Gastrocnemius medialis (tissue), 4 donors: Measurements from ENCODE around the gene EGLN2. TPM values are rescaled to one million over a fixed set of nuclear protein-coding genes. Genes with fewer than 3 reads are reported as not detected.

Source experiments
- ATAC-seq, 2 donors: fragments of 150-250 bp; one replicate each; pipeline ENCODE4 v1.9.1; 2016
- DNase-seq, 2 donors: peaks; one replicate each; pipeline ENCODE4 v3.0.0-alpha.2; 2019
- H3K27ac ChIP-seq, 4 donors: fragments of 200-600 bp; sonication (generic); 1 replicate in 1 of 4; 2 replicates in 3 of 4; pipeline ENCODE4 v1.5.1; 2016 to 2018; ENCODE audit warnings: mild to moderate bottlenecking in 2 of 4, moderate library complexity in 1 of 4
- H3K27me3 ChIP-seq, 3 donors: fragments of 200-600 bp; sonication (generic) in 2 of 3; 1 replicate in 1 of 3; 2 replicates in 2 of 3; pipeline versions ENCODE4 v1.5.1 to v1.6.0; 2016 to 2019; ENCODE audit warnings: mild to moderate bottlenecking in 1 of 3, moderate library complexity in 1 of 3
- H3K36me3 ChIP-seq, 2 donors: fragments of 200-600 bp; sonication (generic) in 1 of 2; one replicate each; pipeline ENCODE4 v1.5.1; 2017 to 2018
- H3K4me1 ChIP-seq, 2 donors: fragments of 200-600 bp; sonication (generic) in 1 of 2; one replicate each; pipeline ENCODE4 v1.5.1; 2016 to 2017; ENCODE audit warnings: mild to moderate bottlenecking in 2 of 2
- H3K4me3 ChIP-seq, 4 donors: fragments of 200-600 bp; sonication (generic) in 3 of 4; 1 replicate in 1 of 4; 2 replicates in 3 of 4; pipeline ENCODE4 v1.5.1; 2016 to 2019; ENCODE audit warnings: mild to moderate bottlenecking in 2 of 4
- H3K9me3 ChIP-seq, 3 donors: fragments of 200-600 bp; sonication (generic) in 2 of 3; 1 replicate in 1 of 3; 2 replicates in 2 of 3; pipeline ENCODE4 v1.5.1; 2016 to 2019
- CTCF ChIP-seq, 5 experiments: fragments of 450-650 bp in 3 of 5; fragments of 200-600 bp in 2 of 5; sonication (generic) in 2 of 5; IDR thresholded peaks in 4 of 5; conservative IDR thresholded peaks in 1 of 5; 1 replicate in 4 of 5; 2 replicates in 1 of 5; pipeline ENCODE4 v1.5.1; 2016 to 2019; ENCODE audit warnings: antibody characterized with exemption in 5 of 5, mild to moderate bottlenecking in 3 of 5, moderate library complexity in 3 of 5
- POLR2A ChIP-seq, 2 donors: fragments of 450-650 bp; IDR thresholded peaks; one replicate each; pipeline ENCODE4 v1.6.1; 2017; ENCODE audit warnings: antibody characterized with exemption in 2 of 2, mild to moderate bottlenecking in 2 of 2, moderate library complexity in 2 of 2
- in situ Hi-C, 4 donors: fragments of 200-750 bp; cut with MboI; loops; one replicate each; pipeline versions ENCODE4 v1.15.0 to v1.8.0; 2017; ENCODE audit warnings: low sequenced_read_pairs in 4 of 4
- intact Hi-C: fragments of 100-400 bp; cut with DNase I; formaldehyde crosslinking; loops from one replicate; pipeline ENCODE4 v1.15.1; 2023; ENCODE audit warnings: low total_unique reads
- total RNA-seq, 4 donors: library from RNA; depleted of rRNA; stranded (reverse); fragments of >200 nt; gene quantifications; one replicate each; pipeline versions ENCODE4 v1.1.0 to v1.2.3, GENCODE V29; 2016

EGLN2 gene
- total RNA-seq, 4 donors from 2014 or later, result 42.7 to 56.6 (median 47.9) TPM

- peaks cover 0 to 20% of the 10 kb centered on the region in 2 donors for H3K36me3 ChIP-seq
- H3K9me3 ChIP-seq, result no peaks in the 10 kb centered on the region
- H3K4me1 ChIP-seq, result peaks cover 77 to 80% of the 10 kb centered on the region in 2 donors
- TF ChIP-seq CTCF (IDR thresholded peaks at IDR 0.05 in 4 of 5, conservative IDR thresholded peaks at IDR 0.05 in 1 of 5) (no peak), POLR2A (IDR thresholded peaks at IDR 0.05) (no peak)
- no peaks in the 10 kb centered on the region for H3K27me3 ChIP-seq
- H3K27ac ChIP-seq, result peak overlapping the region; percentile 94 to 96 (median 96)
- intact Hi-C loops (no loop called here), in situ Hi-C loops (no loop called here)
- peak in 1 of 2 donors; percentile 7 for ATAC-seq
- H3K4me3 ChIP-seq, result peak overlapping the region; percentile 7 to 37 (median 19)
- DNase-seq, result peak; percentile 49 to 80
Observed at GRCh38 chr19:40802300-40803169, 3.5 kb downstream of the EGLN2 start.

GRCh38 chr19:40803170-40803856 lies 4.3 kb downstream of the EGLN2 start:
- DNase-seq (no peak), ATAC-seq (no peak)
- H3K27ac ChIP-seq, result peak overlapping the region; percentile 94 to 96 (median 96)
- no peaks in the 10 kb centered on the region for H3K27me3 ChIP-seq
- in situ Hi-C loops, result no loop called here
- intact Hi-C loops, result no loop called here
- H3K4me1 ChIP-seq, result peaks cover 75 to 80% of the 10 kb centered on the region in 2 donors
- no peak for TF ChIP-seq CTCF (IDR thresholded peaks at IDR 0.05 in 4 of 5, conservative IDR thresholded peaks at IDR 0.05 in 1 of 5)
- no peak for TF ChIP-seq POLR2A (IDR thresholded peaks at IDR 0.05)
- H3K4me3 ChIP-seq, result peak overlapping the region; percentile 12 to 37 (median 21)
- H3K9me3 ChIP-seq, result no peaks in the 10 kb centered on the region
- H3K36me3 ChIP-seq, result peaks cover 0 to 27% of the 10 kb centered on the region in 2 donors

GRCh38 chr19:40803857-40804782 lies 5.1 kb downstream of the EGLN2 start:
- in situ Hi-C loops (no loop called here), intact Hi-C loops (no loop called here)
- peaks cover 74 to 80% of the 10 kb centered on the region in 2 donors for H3K4me1 ChIP-seq
- H3K9me3 ChIP-seq, result no peaks in the 10 kb centered on the region
- no peak overlapping the region for H3K4me3 ChIP-seq
- DNase-seq (peak in 1 of 2 donors; percentile 48), ATAC-seq (no peak)
- H3K36me3 ChIP-seq, result peaks cover 0 to 32% of the 10 kb centered on the region in 2 donors
- no peak for TF ChIP-seq POLR2A (IDR thresholded peaks at IDR 0.05)
- no peak for TF ChIP-seq CTCF (IDR thresholded peaks at IDR 0.05 in 4 of 5, conservative IDR thresholded peaks at IDR 0.05 in 1 of 5)
- peak overlapping the region; percentile 94 to 96 (median 96) for H3K27ac ChIP-seq
- no peaks in the 10 kb centered on the region for H3K27me3 ChIP-seq

GRCh38 chr19:40804783-40805242 lies 5.8 kb downstream of the EGLN2 start:
- intact Hi-C loops (no loop called here), in situ Hi-C loops (no loop called here)
- DNase-seq (no peak), ATAC-seq (no peak)
- H3K27me3 ChIP-seq, result no peaks in the 10 kb centered on the region
- TF ChIP-seq CTCF (IDR thresholded peaks at IDR 0.05 in 4 of 5, conservative IDR thresholded peaks at IDR 0.05 in 1 of 5) (no peak), POLR2A (IDR thresholded peaks at IDR 0.05) (no peak)
- peaks cover 74 to 80% of the 10 kb centered on the region in 2 donors for H3K4me1 ChIP-seq
- H3K9me3 ChIP-seq, result no peaks in the 10 kb centered on the region
- H3K4me3 ChIP-seq, result no peak overlapping the region
- peaks cover 0 to 32% of the 10 kb centered on the region in 2 donors for H3K36me3 ChIP-seq
- peak overlapping the region; percentile 94 to 96 (median 96) for H3K27ac ChIP-seq
